Tongue (tissue), 2 donors: Measurements from ENCODE around the gene VSIG4. TPM values are rescaled to one million over a fixed set of nuclear protein-coding genes. Genes with fewer than 3 reads are reported as not detected.
A peak's percentile ranks its signal among the peaks of the same experiment; 100 is the strongest.

ENCODE experiments used
- DNase-seq: peaks from one replicate; pipeline ENCODE4 v3.0.0-alpha.2; 2015
- total RNA-seq: library from RNA; depleted of rRNA; stranded (reverse); fragments of >200 nt; gene quantifications from one replicate; pipeline ENCODE4 v1.2.3, GENCODE V29; 2014

VSIG4 gene
- total RNA-seq, 1 donor from 2014 or later: 6.4 TPM

DNA sequence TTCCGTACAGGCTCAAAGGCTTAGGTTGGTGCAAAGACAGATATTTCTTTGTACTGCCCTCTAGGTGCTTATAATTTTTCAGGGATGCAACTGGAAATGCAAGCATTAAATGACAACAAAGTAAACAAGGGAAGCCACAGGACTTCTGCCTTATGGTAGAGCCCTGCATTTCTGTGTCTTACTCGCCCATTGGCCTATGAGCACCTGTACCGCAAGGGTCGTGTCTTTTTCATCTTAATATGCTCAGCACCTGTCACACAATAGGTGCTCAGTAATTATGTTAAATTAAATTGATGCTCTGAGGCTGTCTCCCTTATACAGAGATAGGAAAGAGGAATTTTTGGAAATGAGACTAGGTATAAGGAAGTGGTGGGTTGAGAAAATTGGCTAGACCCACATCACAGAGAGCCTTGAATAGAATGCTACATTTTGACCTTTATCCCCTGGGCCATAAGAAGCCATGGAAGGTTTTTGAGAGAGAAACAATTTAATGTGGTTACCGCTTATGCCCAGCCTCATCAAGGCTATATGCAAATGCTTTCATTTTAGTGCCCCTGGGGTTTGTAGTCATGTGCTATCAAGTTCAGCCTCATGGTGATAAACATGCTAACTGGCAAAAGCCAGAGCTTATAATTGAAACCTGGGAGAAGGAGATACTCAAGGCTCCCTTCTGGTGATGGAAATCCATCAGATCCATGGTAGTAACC is 16.3 kb downstream of the VSIG4 start:
- no peak for DNase-seq

DNA sequence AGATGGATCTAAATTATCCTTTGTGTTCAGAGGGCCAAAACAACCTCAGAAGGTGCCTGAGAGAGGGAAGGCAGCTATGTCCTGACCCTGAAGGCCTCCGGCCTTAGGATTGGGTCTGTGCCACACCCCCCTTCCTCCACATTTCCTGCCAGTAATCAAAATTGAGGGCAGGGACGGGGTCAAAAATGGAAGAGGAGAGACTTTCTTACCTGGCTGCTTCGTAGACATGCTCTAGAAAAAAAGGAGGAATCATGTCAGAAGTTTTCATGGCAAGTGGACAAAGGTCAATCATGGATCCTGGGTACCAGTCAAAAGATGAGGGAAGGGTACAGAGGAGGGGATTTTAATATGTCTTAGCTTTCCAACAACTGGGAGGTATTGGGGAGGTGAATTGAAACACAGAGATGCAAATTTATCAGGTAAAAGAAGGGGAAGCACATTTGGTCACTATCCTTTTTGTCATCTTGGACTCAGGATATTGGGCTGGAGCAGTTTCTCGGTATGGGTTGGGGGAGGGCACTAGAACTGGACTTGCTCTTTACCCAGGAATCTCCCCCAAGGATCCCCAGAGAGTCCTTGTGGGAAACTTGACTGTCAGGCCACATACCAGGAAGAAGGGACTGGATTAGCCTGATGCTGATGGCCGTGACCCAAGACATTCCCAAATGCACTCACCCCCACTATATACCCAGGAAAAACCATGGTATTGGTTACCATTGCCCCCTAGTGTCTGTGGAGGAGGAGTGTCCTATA is 17.1 kb downstream of the VSIG4 start:
- no peak for DNase-seq

DNA sequence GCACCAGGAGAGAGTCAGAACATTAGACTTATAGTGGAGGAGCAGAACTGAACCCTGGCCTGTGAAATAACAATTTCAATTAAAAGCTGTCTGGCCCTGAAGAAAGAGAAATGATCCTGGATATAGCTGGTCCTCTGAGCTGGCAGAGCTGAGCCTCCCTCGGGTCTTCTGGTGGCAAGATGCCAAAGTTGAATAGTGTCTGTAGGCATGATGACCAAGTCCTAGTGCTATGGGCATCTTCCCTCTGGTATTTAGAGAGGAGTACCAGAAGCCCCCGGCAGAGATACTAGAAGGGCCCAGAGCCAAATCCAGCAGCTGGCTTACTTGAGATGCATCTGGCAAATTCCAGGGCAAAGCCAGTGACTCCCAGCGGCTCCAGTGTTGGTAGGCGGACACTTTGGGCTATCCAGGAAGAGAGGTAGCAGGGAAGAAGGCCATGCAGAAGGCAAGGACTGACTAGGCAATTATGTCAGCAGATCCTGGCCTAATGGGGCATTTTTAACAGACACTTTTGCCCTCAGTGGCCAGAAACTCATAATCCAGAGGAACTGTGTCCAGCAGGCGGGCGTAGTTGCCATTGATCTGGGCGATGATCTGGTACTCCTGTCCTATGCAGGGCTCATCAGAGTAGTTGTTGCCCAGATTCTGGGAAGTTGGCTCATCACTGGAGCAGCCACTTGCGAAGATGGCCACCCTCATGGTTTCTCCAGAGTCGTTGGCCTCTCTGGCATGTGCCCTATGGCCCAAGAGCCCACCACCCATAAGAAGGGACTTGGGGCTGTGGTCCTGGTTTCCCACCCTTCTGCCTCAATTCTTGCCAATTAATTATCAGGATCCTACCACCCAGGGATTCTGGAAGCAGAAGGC is 17.9 kb downstream of the VSIG4 start:
- DNase-seq: peak; percentile 1

DNA sequence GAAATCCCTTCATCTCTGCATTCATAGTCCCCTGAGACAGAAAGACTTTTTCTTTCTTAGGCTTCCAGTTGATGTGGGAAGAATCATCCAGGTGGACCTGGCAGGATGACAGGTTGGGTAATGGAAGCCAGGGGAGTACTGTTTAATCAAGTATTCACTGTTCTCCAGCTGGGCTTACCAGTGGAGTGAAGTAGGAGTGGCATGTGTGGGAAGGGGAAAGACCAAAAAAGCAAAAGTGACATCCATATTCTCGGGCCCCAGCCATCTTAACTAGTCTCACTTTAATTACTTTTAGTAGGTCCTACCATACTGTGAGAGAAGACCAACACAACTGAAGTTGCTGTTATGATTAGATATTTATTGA is 18.5 kb downstream of the VSIG4 start:
- DNase-seq: no peak

DNA sequence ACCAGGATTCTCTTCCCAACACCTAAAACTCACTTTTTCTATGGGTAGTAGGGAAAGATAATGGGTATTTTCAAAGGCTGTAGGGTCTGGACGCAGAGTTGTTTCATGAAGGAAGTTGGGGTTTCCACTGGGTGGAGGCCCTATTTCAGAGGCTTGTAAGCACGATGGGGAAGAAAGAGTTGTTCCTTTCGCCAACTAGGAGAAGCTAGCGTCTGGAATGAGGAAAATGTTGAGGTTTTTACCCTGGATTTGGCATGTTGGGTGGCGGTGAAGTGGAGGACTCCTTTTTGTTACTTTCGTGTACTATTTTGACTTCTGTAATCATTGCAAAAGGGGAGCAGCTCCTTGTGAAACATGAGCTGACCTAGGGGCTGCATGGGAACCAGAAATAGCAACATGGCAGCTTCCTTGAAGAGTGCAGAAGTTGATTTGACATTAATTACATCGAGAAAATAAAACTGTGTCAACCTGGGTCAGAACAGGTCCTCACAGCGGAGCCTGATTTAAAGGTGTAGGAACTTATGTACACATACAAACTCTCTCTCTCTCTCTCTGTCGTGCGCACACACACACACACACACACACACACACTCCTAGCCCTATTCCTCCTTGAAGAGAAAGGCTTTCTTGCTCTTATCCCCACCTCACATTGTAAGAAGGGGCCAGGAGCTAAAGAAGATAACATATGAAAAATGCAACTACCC is 19.1 kb downstream of the VSIG4 start:
- no peak for DNase-seq

DNA sequence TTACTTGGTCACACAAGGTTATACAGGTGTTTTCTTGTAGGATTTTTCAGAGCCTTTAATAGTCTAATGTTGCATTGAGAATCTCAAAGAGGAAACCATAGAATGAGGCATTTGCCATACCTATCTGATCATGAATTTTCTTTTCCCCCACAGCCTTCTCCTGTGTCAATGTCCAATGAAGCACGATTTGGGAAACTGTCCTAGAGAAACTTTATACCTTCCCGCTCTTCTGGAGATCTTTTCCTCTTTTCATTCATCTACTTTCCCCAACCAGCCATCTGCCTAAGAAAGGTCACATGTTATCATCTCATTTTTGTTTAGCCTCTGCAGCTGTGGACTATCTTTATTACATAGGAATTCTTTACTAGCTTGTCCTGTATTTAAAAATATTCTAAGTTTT is 19.9 kb downstream of the VSIG4 start:
- DNase-seq: no peak

DNA sequence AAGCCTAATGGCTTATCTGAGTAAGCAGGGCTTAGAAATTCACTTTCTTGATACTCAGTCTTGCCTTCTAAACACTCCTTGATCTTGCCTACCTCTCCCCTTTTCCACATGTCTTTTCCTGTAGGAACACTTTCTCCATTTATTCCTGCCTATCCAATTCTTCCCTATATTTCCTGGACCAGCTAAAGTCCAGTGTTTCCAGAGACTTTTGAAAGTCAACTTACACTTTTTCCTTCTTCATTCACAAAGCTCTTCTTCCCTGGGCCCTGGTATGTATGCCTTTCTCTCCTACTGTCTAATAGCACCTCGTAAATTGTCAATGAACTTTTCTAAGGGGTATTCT is 20.6 kb downstream of the VSIG4 start:
- no peak for DNase-seq

DNA sequence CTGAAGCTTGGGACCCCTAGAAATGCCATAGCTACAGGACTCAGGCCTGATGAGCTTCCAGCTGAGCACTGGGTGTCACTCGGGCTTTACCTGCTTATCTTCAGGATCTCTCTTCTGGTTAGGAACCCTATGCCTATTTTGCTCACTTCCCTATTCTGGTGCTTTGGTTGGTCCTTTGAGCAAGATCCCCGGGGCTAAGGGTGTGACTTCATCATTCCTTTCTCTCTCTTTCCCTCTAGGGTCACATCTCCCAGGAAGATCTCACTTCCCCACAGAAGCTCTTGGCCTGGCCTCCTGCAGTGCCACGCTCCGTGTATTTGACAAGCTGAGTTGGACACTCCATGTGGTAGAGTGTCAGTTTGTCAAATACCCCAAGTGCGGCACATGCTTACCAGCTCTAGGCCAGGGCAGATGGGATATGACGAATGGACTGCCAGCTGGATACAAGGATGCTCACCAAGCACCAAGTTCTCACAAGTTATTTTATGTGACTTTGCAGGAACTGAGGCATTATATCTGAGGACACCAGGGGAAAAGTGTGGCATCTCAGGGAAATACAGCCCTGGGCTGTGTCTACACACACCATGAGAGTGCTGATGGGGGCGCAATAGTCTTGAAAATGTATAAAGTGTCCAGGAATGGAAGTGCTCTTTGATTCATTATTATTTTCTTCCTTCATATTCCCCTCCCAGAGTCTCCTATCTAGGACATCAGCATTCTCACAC is 21.1 kb downstream of the VSIG4 start:
- no peak for DNase-seq

DNA sequence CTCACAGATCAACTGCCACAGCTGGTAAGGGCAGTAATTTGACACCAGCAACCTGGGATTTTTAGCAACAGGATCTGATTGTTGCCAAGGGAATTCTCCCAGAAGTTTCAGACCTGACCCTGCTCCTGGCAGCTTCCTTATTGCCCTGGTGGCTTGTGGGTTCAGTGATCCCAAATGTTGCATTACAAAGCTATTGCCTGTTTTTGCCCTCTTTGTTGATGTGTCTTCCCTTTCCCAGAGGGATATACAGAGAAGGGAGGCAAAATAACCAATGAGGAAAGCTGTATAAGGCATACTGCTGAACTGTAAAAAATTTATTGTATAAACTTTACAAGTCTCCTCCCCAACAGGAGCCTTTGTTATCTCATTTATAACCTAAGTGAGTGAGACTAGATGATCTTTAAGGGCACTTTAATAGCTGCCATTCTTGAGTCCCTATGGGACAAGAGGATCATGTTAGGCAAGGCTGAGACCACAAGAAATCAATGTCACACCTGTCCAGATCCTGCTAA is 22.2 kb downstream of the VSIG4 start:
- no peak for DNase-seq

DNA sequence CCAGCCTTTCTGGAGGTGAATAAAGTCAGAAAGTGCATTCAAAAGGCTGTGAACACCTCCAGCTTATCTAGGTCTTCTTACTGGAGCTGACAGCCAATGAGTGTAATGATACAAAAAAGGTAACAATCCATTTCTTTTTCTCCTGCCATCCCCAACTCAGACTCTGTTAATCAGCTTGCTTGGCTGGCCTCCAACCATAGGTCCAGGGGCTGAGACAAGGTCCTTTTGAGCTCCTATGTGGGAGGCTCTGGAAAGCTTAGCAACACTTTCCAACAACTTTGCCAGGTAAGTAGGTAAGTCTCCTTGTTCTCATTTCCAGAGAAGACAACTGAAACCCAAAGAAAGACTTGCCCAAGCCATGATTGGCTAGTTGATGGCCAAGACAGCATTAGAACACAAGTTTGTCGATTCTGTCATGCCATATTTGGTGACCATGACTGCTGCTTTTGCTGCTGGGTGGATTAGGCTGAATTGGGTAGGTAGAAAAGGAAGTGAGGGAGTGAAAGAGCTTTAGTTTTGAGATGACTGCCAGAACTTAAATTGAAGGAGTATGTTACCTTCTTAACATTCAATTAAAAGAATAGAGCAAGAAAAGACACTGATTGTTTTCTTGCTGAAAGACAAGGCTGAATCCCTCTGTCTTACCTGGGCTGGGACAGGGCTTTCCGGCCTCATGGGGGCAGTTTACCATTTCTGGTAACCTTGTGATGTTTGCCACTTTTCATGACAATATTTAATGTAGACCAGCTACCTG is 22.8 kb downstream of the VSIG4 start:
- DNase-seq: no peak

DNA sequence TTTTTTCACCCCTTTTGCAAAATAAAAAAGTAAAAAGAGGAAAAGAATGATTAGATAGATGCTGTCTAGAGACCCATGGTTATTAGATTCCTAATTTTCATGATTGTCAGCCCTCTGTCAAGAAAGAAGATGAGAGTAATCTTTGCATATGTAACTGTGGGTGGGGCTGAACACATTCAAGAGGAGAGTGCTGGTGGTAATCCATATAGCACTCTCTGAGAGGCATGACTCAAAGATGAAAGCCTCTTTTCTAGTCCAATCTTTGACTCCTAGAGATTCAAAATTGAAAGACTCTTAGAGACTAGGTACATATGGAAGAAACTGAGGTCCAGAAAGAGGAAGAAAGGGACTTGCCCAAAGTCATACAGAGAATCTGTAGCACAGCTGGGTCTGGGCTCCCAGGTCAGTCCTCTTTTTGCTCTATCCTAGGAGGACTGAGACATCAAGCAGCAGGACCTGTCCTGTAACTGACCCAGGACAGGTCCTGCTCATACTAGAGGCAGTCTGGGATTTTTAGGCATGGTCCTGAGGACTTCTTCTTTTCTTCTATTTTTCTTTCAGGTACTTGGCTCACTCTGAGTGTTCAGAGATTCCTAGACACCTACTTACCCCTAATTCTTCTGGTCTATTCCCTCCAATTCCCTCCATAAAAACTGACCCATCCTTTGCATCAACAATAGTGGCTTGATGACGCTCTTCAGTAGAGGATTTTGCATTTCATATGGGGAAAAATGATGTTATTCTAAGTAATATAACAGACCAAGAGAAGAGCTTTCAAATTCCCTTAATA is 23.8 kb downstream of the VSIG4 start:
- no peak for DNase-seq

DNA sequence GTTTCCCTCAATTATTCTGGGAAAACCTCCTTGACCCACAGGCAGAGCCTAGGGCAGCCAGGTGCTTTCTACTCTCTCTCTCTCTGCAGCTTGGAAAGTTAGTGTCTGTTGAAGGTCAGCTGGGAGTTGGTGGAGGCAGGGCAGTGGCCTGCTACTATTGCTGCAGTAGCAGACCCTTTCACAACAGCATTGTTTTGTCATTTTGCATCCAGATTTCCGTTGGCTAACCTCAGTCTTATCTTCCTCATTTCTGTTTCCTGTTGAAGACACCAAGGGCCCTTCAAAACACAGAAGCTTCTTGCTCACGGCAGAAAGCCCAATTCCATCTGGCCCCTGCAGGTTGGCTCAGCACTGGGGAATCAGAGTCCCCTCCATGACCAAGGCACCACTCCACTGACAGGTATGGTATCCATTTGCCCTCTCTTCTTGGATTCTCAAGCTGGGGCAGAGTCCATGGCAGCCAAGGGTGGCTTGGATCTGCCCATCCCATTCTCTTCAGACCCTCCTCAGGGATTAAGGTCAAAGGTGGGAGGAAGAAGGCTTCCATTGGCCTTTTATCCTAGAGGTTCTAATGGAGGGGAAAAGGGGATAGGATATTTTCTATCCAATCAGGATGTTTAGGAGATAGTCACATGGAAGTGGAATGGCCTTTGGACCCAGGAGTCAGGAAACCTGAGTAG is 24.6 kb downstream of the VSIG4 start:
- no peak for DNase-seq

DNA sequence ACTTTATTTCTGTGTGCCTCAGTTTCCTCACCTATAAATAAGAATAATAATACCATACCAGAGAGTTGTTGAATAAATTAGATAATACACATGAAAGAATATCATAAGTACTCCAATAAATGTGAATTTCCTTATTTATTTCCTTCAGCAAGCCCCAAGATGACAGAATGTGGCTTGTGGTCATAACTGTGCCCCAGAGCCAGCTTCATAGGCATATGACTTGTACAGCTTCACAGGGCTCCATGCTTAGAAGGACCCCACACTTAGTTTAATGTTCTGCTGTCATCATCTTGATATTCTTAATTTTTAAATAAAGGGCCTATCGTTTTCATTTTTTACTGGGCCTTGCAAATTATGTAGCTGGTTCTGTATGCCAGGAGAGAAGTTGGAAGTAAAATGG is 25.3 kb downstream of the VSIG4 start:
- no peak for DNase-seq

DNA sequence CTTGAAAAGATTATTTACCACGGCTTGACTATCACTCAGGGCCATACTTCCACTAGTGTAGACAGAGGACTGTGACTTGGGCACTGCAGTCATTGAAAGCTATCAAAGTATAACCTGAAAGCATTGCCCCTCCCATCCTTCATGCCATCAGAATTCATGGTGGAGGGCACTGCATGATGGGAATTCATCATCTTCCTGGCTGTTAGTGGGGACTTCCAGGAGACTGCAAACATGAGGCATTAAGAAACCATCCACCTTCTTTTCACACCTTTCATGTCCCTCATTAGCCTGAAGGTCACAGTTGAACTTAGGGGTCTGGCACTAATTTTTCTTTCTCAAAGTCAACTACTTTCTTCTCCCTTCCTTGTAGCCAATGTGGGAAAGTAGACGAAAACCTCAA is 25.8 kb downstream of the VSIG4 start:
- DNase-seq: no peak

DNA sequence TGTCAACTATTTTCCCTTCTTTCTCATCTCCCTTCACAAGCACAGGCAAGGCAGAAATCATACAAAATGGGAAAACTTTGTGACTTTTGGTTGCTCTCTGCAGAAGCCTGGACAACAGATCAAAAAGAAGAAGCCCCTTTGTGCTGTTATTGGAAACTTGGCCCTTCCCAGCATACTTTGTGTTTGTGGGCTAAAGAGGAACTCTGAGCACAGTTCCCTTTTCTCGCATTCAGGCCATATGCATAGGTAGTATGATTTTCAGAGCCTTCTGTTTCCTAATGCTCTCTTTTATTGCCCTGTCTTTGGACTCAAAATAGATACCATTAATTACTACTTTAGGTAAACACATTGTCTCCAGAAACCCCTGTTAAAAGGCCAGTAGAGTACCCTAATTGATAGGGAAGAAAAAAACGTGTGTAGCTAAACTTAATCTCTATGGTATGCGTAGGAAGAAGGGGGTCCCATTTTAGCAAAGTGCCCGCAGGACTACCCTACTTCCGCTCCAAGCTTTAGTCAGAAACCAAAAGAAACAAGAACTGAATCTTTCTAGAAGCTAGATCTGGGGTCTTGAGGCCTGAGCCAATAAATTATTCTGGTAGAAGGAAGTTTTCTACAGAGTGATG is 26.6 kb downstream of the VSIG4 start:
- DNase-seq: no peak

DNA sequence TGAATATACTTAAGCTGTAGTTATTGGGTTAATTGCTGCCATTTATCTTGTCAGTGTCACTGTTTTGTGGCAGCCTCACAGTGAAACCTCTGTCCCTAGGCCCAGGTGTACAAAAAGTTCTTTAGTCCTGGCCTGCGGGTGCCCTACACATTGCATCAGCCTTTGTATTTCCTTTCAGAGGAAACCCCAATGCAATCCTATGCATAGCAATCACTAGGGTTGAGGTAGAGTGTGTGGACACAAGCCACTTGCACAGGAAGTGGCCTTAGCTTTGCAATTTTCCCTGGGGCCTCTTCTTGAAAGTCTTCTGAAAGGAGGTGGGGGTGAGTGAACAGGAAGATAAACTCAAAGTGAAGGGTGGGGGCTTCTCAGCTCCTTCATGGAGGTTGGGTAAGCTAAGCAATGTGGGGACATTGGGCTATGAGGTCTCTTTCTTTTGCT is 27.8 kb downstream of the VSIG4 start:
- no peak for DNase-seq

DNA sequence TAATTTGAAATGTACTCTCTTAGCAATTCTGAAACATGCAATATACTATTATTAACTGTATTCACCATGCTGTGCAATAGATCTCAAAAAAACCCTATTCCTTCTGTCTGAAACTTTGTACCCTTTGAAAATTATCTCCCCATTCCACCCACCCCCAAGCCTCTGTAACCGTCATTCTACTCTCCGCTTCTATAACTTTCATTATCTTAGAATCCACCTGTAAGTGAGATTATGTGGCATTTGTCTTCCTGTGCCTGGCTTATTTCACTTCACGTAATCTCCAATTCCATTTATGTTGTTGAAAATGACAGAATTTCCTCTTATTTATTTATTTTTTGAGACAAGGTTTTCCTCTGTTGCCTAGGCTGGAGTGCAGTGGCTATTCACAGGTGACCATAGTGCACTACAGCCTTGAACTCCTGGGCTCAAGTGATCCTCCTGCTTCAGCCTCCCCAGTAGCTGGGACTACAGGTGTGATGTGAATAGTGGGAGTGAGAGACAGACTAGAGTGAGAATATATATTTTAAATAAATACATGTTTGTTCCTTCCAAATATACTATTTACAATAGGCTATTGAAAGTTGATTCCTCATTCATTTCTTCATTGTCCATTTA is 30.5 kb downstream of the VSIG4 start:
- DNase-seq: no peak

DNA sequence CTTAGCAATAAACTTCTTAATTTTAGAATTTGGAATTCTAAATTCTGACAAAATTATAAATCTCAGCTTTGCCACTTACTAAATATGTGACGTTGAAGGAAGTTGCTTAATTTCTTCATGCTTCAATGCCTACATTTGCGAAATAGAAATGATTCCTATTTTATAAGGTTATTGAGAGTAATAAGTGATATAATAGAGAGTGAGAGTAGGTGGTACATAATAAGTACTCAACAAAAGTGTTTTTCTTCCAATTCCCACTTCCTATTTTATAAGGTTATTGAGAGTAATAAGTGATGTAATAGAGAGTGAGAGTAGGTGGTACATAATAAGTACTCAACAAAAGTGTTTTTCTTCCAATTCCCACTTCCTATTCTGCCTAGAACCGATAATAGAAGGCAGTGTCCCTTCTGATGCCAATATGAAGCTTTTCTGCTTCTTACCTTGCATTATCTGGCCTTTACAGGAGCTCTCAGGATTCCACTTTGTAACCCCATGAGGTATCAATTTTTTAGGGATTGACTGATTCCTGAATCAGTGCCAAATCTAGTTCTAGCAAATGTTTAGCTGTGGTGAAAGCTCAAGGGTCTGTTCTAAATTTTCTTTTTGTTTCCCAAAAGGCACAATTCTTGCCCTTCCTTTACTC is 31.4 kb downstream of the VSIG4 start:
- DNase-seq: no peak
